ENCODE measurements around the gene EXOC8. TPM values are rescaled to one million over a fixed set of nuclear protein-coding genes. Genes with fewer than 3 reads are reported as not detected.

The EXOC8 gene
- total and polyA plus RNA-seq, 2 donors from 2014 or later = 4.3 to 17.7 TPM

GRCh38 chr1:231334952-231335351 is 2.7 kb downstream of the EXOC8 start:
- Histone ChIP-seq H3K4me3 (ENCODE audit: low read length in 3 of 3) (peak overlapping the region in 2 of 3 donors; percentile 37 to 44), H3K9me3 (ENCODE audit: control insufficient read depth in 2 of 3, insufficient read depth in 1 of 3, low read length in 3 of 3) (no peaks in the 10 kb centered on the region), H3K9ac (ENCODE audit: low read length in 3 of 3) (no peak overlapping the region), H3K27me3 (ENCODE audit: control insufficient read depth, insufficient read depth, low read length) (no peaks in the 10 kb centered on the region), H3K4me1 (ENCODE audit: control insufficient read depth in 2 of 3, insufficient read depth in 2 of 3, low read depth in 1 of 3, low read length in 3 of 3) (peaks cover 10 to 26% (median 13%) of the 10 kb centered on the region in 3 donors), H3K27ac (ENCODE audit: low read depth in 2 of 2, low read length in 2 of 2) (no peak overlapping the region), H3K36me3 (ENCODE audit: control insufficient read depth in 2 of 3, insufficient read depth in 3 of 3, low read length in 3 of 3) (no peaks in the 10 kb centered on the region)
- intact Hi-C loops (cut with DNase I) = no loop called here
- TF ChIP-seq CTCF (IDR thresholded peaks at IDR 0.05; ENCODE audit: borderline replicate concordance, extremely low read depth, insufficient read depth) = no peak
- no peak for DNase-seq
- FAIRE-seq = no peak

GRCh38 chr1:231334079-231334666 is 3.5 kb downstream of the EXOC8 start:
- no peak for TF ChIP-seq CTCF (IDR thresholded peaks at IDR 0.05; ENCODE audit: borderline replicate concordance, extremely low read depth, insufficient read depth)
- peak overlapping the region; percentile 11 to 44 (median 37) for H3K4me3 ChIP-seq (ENCODE audit: low read length in 3 of 3)
- H3K9me3 ChIP-seq (ENCODE audit: control insufficient read depth in 2 of 3, insufficient read depth in 1 of 3, low read length in 3 of 3) = no peaks in the 10 kb centered on the region
- no peaks in the 10 kb centered on the region for H3K27me3 ChIP-seq (ENCODE audit: control insufficient read depth, insufficient read depth, low read length)
- H3K9ac ChIP-seq (ENCODE audit: low read length in 3 of 3) = no peak overlapping the region
- intact Hi-C loops (cut with DNase I) = no loop called here
- DNase-seq (no peak), FAIRE-seq (no peak)
- peaks cover 8 to 22% (median 10%) of the 10 kb centered on the region in 3 donors for H3K4me1 ChIP-seq (ENCODE audit: control insufficient read depth in 2 of 3, insufficient read depth in 2 of 3, low read depth in 1 of 3, low read length in 3 of 3)
- H3K36me3 ChIP-seq (ENCODE audit: control insufficient read depth in 2 of 3, insufficient read depth in 3 of 3, low read length in 3 of 3) = no peaks in the 10 kb centered on the region
- no peak overlapping the region for H3K27ac ChIP-seq (ENCODE audit: low read depth in 2 of 2, low read length in 2 of 2)

- no peak for TF ChIP-seq CTCF (IDR thresholded peaks at IDR 0.05; ENCODE audit: borderline replicate concordance, extremely low read depth, insufficient read depth)
- no peak for FAIRE-seq
- Histone ChIP-seq H3K36me3 (ENCODE audit: control insufficient read depth in 2 of 3, insufficient read depth in 3 of 3, low read length in 3 of 3) (no peaks in the 10 kb centered on the region), H3K9ac (ENCODE audit: low read length in 3 of 3) (no peak overlapping the region), H3K9me3 (ENCODE audit: control insufficient read depth in 2 of 3, insufficient read depth in 1 of 3, low read length in 3 of 3) (no peaks in the 10 kb centered on the region), H3K27ac (ENCODE audit: low read depth in 2 of 2, low read length in 2 of 2) (no peak overlapping the region), H3K27me3 (ENCODE audit: control insufficient read depth, insufficient read depth, low read length) (no peaks in the 10 kb centered on the region), H3K4me1 (ENCODE audit: control insufficient read depth in 2 of 3, insufficient read depth in 2 of 3, low read depth in 1 of 3, low read length in 3 of 3) (peaks cover 8 to 22% (median 10%) of the 10 kb centered on the region in 3 donors), H3K4me3 (ENCODE audit: low read length in 3 of 3) (peak overlapping the region in 1 of 3 donors; percentile 31)
- intact Hi-C loops (cut with DNase I) = no loop called here
- no peak for DNase-seq
These were observed 4.9 kb downstream of the EXOC8 start for GRCh38 chr1:231332761-231333160.

GRCh38 chr1:231329483-231329882 is 8.2 kb downstream of the EXOC8 start:
- FAIRE-seq (no peak), DNase-seq (no peak)
- Histone ChIP-seq H3K36me3 (ENCODE audit: control insufficient read depth in 2 of 3, insufficient read depth in 3 of 3, low read length in 3 of 3) (no peaks in the 10 kb centered on the region), H3K27me3 (ENCODE audit: control insufficient read depth, insufficient read depth, low read length) (no peaks in the 10 kb centered on the region), H3K9ac (ENCODE audit: low read length in 3 of 3) (no peak overlapping the region), H3K9me3 (ENCODE audit: control insufficient read depth in 2 of 3, insufficient read depth in 1 of 3, low read length in 3 of 3) (no peaks in the 10 kb centered on the region), H3K4me3 (ENCODE audit: low read length in 3 of 3) (no peak overlapping the region), H3K27ac (ENCODE audit: low read depth in 2 of 2, low read length in 2 of 2) (no peak overlapping the region), H3K4me1 (ENCODE audit: control insufficient read depth in 2 of 3, insufficient read depth in 2 of 3, low read depth in 1 of 3, low read length in 3 of 3) (peaks cover 3 to 6% (median 6%) of the 10 kb centered on the region in 3 donors)
- intact Hi-C loops (cut with DNase I) = no loop called here
- no peak for TF ChIP-seq CTCF (IDR thresholded peaks at IDR 0.05; ENCODE audit: borderline replicate concordance, extremely low read depth, insufficient read depth)

Data from kidney (tissue), 14 donors.